HCT116 (cell line): ENCODE data around the gene RFX2. TPM values are rescaled to one million over a fixed set of nuclear protein-coding genes. Genes with fewer than 3 reads are reported as not detected.

ENCODE experiments used
- ATAC-seq: fragments of 200-7000 bp; cut with Tn5 transposase; 2 replicates; pipeline ENCODE4 v1.9.1; 2020; ENCODE audit warnings: mild to moderate bottlenecking, moderate library complexity
- BruUV-seq: library from RNA; stranded (reverse); fragments of 400-500 nt; replicated peaks from 2 replicates; lab custom pipeline; 2021; lab: Mats Ljungman, UMichigan
- CTCF ChIA-PET: fragments of 300-600 bp; sonication (Branson Sonifier 250); formaldehyde crosslinking; loops from one replicate; lab custom pipeline; 2021; ENCODE audit warnings: antibody characterized with exemption; lab: Charles Lee
- POLR2A ChIA-PET: fragments of 300-600, 350-600 bp; sonication (Branson Sonifier 250); formaldehyde crosslinking; loops from one replicate; lab custom pipeline; 2021; ENCODE audit warnings: antibody characterized with exemption; lab: Charles Lee
- RAD21 ChIA-PET, 2 experiments: fragments of 300-600 bp; sonication (Branson Sonifier 250); formaldehyde crosslinking; loops; one replicate each; lab custom pipeline; 2023; ENCODE audit warnings: low total read pairs in 2 of 2; ENCODE audit not compliant: uncharacterized antibody in 2 of 2, unreplicated experiment in 2 of 2, low non-redundant PET in 1 of 2; lab: Charles Lee
- DNase-seq: peaks from one replicate; pipeline ENCODE4 v3.0.0-alpha.2; 2010; ENCODE audit warnings: low read depth, low spot score
- H2AFZ ChIP-seq: fragments of 200-600 bp; shearing (Covaris generic), sonication (generic); 2 replicates; pipeline ENCODE4 v1.6.1; 2017; ENCODE audit warnings: low read depth, mixed run types, mixed read lengths, antibody characterized with exemption, low read length; ENCODE audit not compliant: poor library complexity, severe bottlenecking
- H3K27ac ChIP-seq: 2 replicates; pipeline ENCODE4 v1.5.1; 2012; ENCODE audit warnings: low read depth, low read length
- H3K27me3 ChIP-seq: fragments of 200-600 bp; sonication (generic); 2 replicates; pipeline ENCODE4 v1.6.1; 2016; ENCODE audit warnings: mixed run types, low read length, mixed read lengths; ENCODE audit not compliant: insufficient read depth
- H3K36me3 ChIP-seq, 2 experiments: fragments of 200-500 bp in 1 of 2; fragments of 200-600 bp in 1 of 2; sonication (Bioruptor generic) in 1 of 2; sonication (generic) in 1 of 2; 2 replicates each; pipeline versions ENCODE4 v1.5.1 to v1.6.1; 2014 to 2016; ENCODE audit warnings: low read length in 2 of 2, inconsistent platforms in 1 of 2, mixed read lengths in 1 of 2, mixed run types in 1 of 2; ENCODE audit not compliant: insufficient read depth in 2 of 2, control insufficient read depth in 1 of 2
- H3K4me1 ChIP-seq, 2 experiments: fragments of 200-600 bp in 1 of 2; sonication (generic) in 1 of 2; 2 replicates each; pipeline versions ENCODE4 v1.5.1 to v1.6.1; 2012 to 2017; ENCODE audit warnings: low read length in 2 of 2, inconsistent platforms in 1 of 2, mild to moderate bottlenecking in 1 of 2, mixed read lengths in 1 of 2, mixed run types in 1 of 2, moderate library complexity in 1 of 2; ENCODE audit not compliant: insufficient read depth in 2 of 2, control insufficient read depth in 1 of 2
- H3K4me2 ChIP-seq: fragments of 200-600 bp; sonication (generic); 2 replicates; pipeline ENCODE4 v1.6.1; 2017; ENCODE audit warnings: mixed run types, low read length, mixed read lengths
- H3K4me3 ChIP-seq, 2 experiments: fragments of 200-600 bp in 1 of 2; sonication (generic) in 1 of 2; replicated peaks in 1 of 2; 2 replicates each; pipeline ENCODE4 v1.5.1; 2011 to 2016; ENCODE audit warnings: low read length in 2 of 2, control low read depth in 1 of 2, low read depth in 1 of 2, mild to moderate bottlenecking in 1 of 2, mixed read lengths in 1 of 2, mixed run types in 1 of 2
- H3K79me2 ChIP-seq: fragments of 200-600 bp; sonication (generic); 2 replicates; pipeline ENCODE4 v1.6.1; 2017; ENCODE audit warnings: mild to moderate bottlenecking, mixed run types, low read length, moderate library complexity, mixed read lengths; ENCODE audit not compliant: insufficient read depth
- H3K9ac ChIP-seq: fragments of 200-600 bp; sonication (generic); 2 replicates; pipeline ENCODE4 v1.6.1; 2016; ENCODE audit warnings: low read length, mixed read lengths
- H3K9me2 ChIP-seq: fragments of 200-600 bp; sonication (generic), shearing (Covaris generic); 2 replicates; pipeline ENCODE4 v1.6.1; 2017; ENCODE audit warnings: mixed run types, mild to moderate bottlenecking, moderate library complexity; ENCODE audit not compliant: insufficient read depth
- H3K9me3 ChIP-seq, 2 experiments: fragments of 200-500 bp in 1 of 2; fragments of 200-600 bp in 1 of 2; sonication (Bioruptor generic) in 1 of 2; sonication (generic) in 1 of 2; 2 replicates each; pipeline ENCODE4 v1.6.1; 2014 to 2017; ENCODE audit warnings: low read length in 2 of 2, mixed read lengths in 2 of 2, inconsistent platforms in 1 of 2, low read depth in 1 of 2, mild to moderate bottlenecking in 1 of 2, mixed run types in 1 of 2, moderate library complexity in 1 of 2; ENCODE audit not compliant: control insufficient read depth in 1 of 2, insufficient read depth in 1 of 2
- H4K20me1 ChIP-seq: fragments of 200-600 bp; sonication (generic), shearing (Covaris generic); 2 replicates; pipeline ENCODE4 v1.6.1; 2017; ENCODE audit warnings: mixed run types, mild to moderate bottlenecking, moderate library complexity; ENCODE audit not compliant: insufficient read depth
- CBX3 ChIP-seq: IDR thresholded peaks from 2 replicates; pipeline ENCODE4 v1.6.1; 2012; ENCODE audit warnings: low read depth
- CEBPB ChIP-seq: IDR thresholded peaks from 2 replicates; pipeline ENCODE4 v1.6.1; 2012; ENCODE audit warnings: low read depth
- EGR1 ChIP-seq: IDR thresholded peaks from 2 replicates; pipeline ENCODE4 v1.6.1; 2012; ENCODE audit warnings: low read depth
- EZH2 ChIP-seq: fragments of 200-600 bp; sonication (generic); IDR thresholded peaks from 2 replicates; pipeline ENCODE4 v1.6.1; 2017; ENCODE audit warnings: antibody characterized with exemption, mixed run types
- POLR2A ChIP-seq: IDR thresholded peaks from 2 replicates; pipeline ENCODE4 v1.7.0; 2011; ENCODE audit warnings: borderline replicate concordance; ENCODE audit not compliant: insufficient read depth, insufficient read length; ENCODE audit errors: extremely low read depth
- SIN3A ChIP-seq: IDR thresholded peaks from 2 replicates; pipeline ENCODE4 v1.6.1; 2012; ENCODE audit warnings: low read depth
- SRF ChIP-seq: IDR thresholded peaks from 2 replicates; pipeline ENCODE4 v1.6.1; 2012; ENCODE audit warnings: low read depth
- TCF7L2 ChIP-seq: IDR thresholded peaks from 2 replicates; pipeline ENCODE4 v1.7.0; 2011; ENCODE audit warnings: borderline replicate concordance, inconsistent platforms; ENCODE audit not compliant: insufficient read depth, insufficient read length; ENCODE audit errors: extremely low read depth
- YY1 ChIP-seq: IDR thresholded peaks from 2 replicates; pipeline ENCODE4 v1.6.1; 2011; ENCODE audit warnings: low read length, low read depth, moderate library complexity, mild to moderate bottlenecking; ENCODE audit not compliant: insufficient replicate concordance; ENCODE audit errors: extremely low read depth
- ZNF274 ChIP-seq: fragments of 200-500 bp; sonication (Bioruptor generic); IDR thresholded peaks from 2 replicates; pipeline ENCODE4 v1.6.1; 2014; ENCODE audit warnings: mild to moderate bottlenecking, low read depth, low read length, inconsistent platforms
- intact Hi-C: fragments of 100-400 bp; cut with micrococcal nuclease; formaldehyde crosslinking; loops from 2 replicates; pipeline ENCODE4 v1.10.0; 2022
- total RNA-seq: library from RNA; stranded (reverse); gene quantifications from one replicate; pipeline ENCODE4 v1.2.1, GENCODE V29; 2021; ENCODE audit not compliant: unreplicated experiment
- TF ChIP-seq, protein P1 (sequence below): IDR thresholded peaks from 2 replicates; pipeline ENCODE4 v1.6.1; 2012
- TF ChIP-seq, protein P2 (sequence below): IDR thresholded peaks from 2 replicates; pipeline ENCODE4 v1.6.1; 2012

RFX2 gene
- total RNA-seq, 1 experiment from 2014 or later, result 13.7 TPM

- Histone ChIP-seq H3K27me3 (no peaks in the 10 kb centered on the region), H3K9me3 (no peaks in the 10 kb centered on the region), H3K4me1 (no peaks in the 10 kb centered on the region), H3K4me3 (no peak overlapping the region), H2AFZ (no peak overlapping the region), H3K9ac (no peak overlapping the region), H3K9me2 (no peaks in the 10 kb centered on the region), H4K20me1 (no peaks in the 10 kb centered on the region), H3K4me2 (no peak overlapping the region), H3K36me3 (peaks cover 0 to 4% of the 10 kb centered on the region in 2 experiments; a peak in 1 of 4 replicates), H3K79me2 (no peaks in the 10 kb centered on the region), H3K27ac (no peak overlapping the region)
- ChIA-PET CTCF (interaction anchor here (1.1 kb wide), 1 partner anchor 15 kb away, joined by 4 read pairs; no protein-coding TSS in a partner anchor), POLR2A (no interaction called here), RAD21 (interaction anchor here in 1 of 2 experiments (0.5 kb wide), 1 partner anchor 15 kb away, joined by 3 read pairs; no protein-coding TSS in a partner anchor)
- intact Hi-C loops, result no loop called here
- BruUV-seq, result no TSS peak
- TF ChIP-seq SIN3A, result no peak
- TF ChIP-seq EZH2, result no peak
- ATAC-seq (no peak), DNase-seq (no peak)
Measured at GRCh38 chr19:6033744-6034264, 76.5 kb downstream of the RFX2 start.

- no peaks in the 10 kb centered on the region for H3K4me1 ChIP-seq
- RAD21 ChIA-PET, result no interaction called here
- ATAC-seq, result no peak
- H3K9me2 ChIP-seq, result no peaks in the 10 kb centered on the region
- no peak overlapping the region for H3K9ac ChIP-seq
- no peak for DNase-seq
- no peak overlapping the region for H3K4me3 ChIP-seq
- BruUV-seq, result no TSS peak
- H3K4me2 ChIP-seq, result no peak overlapping the region
- no peaks in the 10 kb centered on the region for H3K27me3 ChIP-seq
- no peaks in the 10 kb centered on the region for H4K20me1 ChIP-seq
- intact Hi-C loops, result no loop called here
- no peak overlapping the region for H3K27ac ChIP-seq
- H3K36me3 ChIP-seq, result peaks cover 0 to 4% of the 10 kb centered on the region in 2 experiments; a peak in 1 of 4 replicates
- POLR2A ChIA-PET, result no interaction called here
- no peaks in the 10 kb centered on the region for H3K9me3 ChIP-seq
- CTCF ChIA-PET, result no interaction called here
- TF ChIP-seq, protein P1, sequence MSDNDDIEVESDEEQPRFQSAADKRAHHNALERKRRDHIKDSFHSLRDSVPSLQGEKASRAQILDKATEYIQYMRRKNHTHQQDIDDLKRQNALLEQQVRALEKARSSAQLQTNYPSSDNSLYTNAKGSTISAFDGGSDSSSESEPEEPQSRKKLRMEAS, result no peak
- TF ChIP-seq CBX3 (no peak), POLR2A (no peak), EZH2 (no peak), TCF7L2 (no peak), SRF (no peak), CEBPB (no peak), SIN3A (no peak), ZNF274 (no peak), EGR1 (no peak), YY1 (no peak)
- TF ChIP-seq, protein P2, sequence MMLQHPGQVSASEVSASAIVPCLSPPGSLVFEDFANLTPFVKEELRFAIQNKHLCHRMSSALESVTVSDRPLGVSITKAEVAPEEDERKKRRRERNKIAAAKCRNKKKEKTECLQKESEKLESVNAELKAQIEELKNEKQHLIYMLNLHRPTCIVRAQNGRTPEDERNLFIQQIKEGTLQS, result no peak
- TF ChIP-seq, all 23 proteins: peak for 0
- no peak overlapping the region for H2AFZ ChIP-seq
- H3K79me2 ChIP-seq, result no peaks in the 10 kb centered on the region
Measured at GRCh38 chr19:6032827-6033226, 77.5 kb downstream of the RFX2 start.
